ENCODE data around the gene RNF220. TPM values are rescaled to one million over a fixed set of nuclear protein-coding genes. Genes with fewer than 3 reads are reported as not detected.

The RNF220 gene
- total RNA-seq, 1 experiment from 2014 or later = 128 TPM

DNA sequence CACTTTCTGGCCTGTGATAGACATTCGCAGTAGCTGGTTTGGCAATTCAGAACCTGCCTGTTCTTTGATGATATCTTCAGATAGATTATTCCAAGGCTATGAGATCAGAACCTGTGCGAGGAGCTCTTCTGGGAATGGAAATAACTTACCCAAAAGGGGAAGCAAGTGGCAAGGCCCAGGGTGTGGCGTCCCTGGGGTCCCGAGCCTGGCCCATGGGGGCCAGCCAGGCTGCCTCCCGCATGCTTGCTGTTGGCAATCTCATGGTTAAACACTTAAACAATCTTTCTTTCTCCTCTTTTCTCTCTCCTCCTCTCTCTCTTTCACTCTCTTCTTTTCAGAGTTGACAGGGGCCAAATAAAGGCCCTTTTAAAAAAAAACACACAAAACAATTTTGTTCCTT is 108.1 kb downstream of the RNF220 start (continued):
- TF ChIP-seq, protein P1, sequence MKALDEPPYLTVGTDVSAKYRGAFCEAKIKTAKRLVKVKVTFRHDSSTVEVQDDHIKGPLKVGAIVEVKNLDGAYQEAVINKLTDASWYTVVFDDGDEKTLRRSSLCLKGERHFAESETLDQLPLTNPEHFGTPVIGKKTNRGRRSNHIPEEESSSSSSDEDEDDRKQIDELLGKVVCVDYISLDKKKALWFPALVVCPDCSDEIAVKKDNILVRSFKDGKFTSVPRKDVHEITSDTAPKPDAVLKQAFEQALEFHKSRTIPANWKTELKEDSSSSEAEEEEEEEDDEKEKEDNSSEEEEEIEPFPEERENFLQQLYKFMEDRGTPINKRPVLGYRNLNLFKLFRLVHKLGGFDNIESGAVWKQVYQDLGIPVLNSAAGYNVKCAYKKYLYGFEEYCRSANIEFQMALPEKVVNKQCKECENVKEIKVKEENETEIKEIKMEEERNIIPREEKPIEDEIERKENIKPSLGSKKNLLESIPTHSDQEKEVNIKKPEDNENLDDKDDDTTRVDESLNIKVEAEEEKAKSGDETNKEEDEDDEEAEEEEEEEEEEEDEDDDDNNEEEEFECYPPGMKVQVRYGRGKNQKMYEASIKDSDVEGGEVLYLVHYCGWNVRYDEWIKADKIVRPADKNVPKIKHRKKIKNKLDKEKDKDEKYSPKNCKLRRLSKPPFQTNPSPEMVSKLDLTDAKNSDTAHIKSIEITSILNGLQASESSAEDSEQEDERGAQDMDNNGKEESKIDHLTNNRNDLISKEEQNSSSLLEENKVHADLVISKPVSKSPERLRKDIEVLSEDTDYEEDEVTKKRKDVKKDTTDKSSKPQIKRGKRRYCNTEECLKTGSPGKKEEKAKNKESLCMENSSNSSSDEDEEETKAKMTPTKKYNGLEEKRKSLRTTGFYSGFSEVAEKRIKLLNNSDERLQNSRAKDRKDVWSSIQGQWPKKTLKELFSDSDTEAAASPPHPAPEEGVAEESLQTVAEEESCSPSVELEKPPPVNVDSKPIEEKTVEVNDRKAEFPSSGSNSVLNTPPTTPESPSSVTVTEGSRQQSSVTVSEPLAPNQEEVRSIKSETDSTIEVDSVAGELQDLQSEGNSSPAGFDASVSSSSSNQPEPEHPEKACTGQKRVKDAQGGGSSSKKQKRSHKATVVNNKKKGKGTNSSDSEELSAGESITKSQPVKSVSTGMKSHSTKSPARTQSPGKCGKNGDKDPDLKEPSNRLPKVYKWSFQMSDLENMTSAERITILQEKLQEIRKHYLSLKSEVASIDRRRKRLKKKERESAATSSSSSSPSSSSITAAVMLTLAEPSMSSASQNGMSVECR (CRISPR knock-in tag; IDR thresholded peaks at IDR 0.05; ENCODE audit: borderline replicate concordance) = no peak
- no peak for TF ChIP-seq FOXK1 (CRISPR knock-in tag; IDR thresholded peaks at IDR 0.05)
- no peak for TF ChIP-seq CREM (CRISPR knock-in tag; IDR thresholded peaks at IDR 0.05)
- no peak for TF ChIP-seq ETV6 (CRISPR knock-in tag; IDR thresholded peaks at IDR 0.05)
- no peak for TF ChIP-seq RELA (CRISPR knock-in tag; IDR thresholded peaks at IDR 0.05; ENCODE audit: borderline replicate concordance)
- TF ChIP-seq, protein P2, sequence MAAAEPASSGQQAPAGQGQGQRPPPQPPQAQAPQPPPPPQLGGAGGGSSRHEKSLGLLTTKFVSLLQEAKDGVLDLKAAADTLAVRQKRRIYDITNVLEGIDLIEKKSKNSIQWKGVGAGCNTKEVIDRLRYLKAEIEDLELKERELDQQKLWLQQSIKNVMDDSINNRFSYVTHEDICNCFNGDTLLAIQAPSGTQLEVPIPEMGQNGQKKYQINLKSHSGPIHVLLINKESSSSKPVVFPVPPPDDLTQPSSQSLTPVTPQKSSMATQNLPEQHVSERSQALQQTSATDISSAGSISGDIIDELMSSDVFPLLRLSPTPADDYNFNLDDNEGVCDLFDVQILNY (CRISPR knock-in tag; IDR thresholded peaks at IDR 0.05) = no peak
- no peak for TF ChIP-seq NR1H2 (CRISPR knock-in tag; IDR thresholded peaks at IDR 0.05)
- TF ChIP-seq ZNF425 (CRISPR knock-in tag; conservative IDR thresholded peaks at IDR 0.05) = no peak
- TF ChIP-seq ZSCAN18 (CRISPR knock-in tag; IDR thresholded peaks at IDR 0.05) = no peak
- TF ChIP-seq ELF4 (CRISPR knock-in tag; IDR thresholded peaks at IDR 0.05; ENCODE audit: low read depth) = no peak
- TF ChIP-seq, protein P3, sequence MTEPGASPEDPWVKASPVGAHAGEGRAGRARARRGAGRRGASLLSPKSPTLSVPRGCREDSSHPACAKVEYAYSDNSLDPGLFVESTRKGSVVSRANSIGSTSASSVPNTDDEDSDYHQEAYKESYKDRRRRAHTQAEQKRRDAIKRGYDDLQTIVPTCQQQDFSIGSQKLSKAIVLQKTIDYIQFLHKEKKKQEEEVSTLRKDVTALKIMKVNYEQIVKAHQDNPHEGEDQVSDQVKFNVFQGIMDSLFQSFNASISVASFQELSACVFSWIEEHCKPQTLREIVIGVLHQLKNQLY (CRISPR knock-in tag; IDR thresholded peaks at IDR 0.05) = no peak

GRCh38 chr1:44514673-44515072 is 109.6 kb downstream of the RNF220 start:
- Mint-ChIP-seq H3K27me3 (ENCODE audit: low read depth) (no peaks in the 10 kb centered on the region), H3K36me3 (no peaks in the 10 kb centered on the region; the same call in 1 of the 2 replicates), H3K27ac (no peak overlapping the region), H3K4me3 (no peak overlapping the region), H3K9me3 (no peaks in the 10 kb centered on the region), H3K4me1 (peaks cover 42% of the 10 kb centered on the region)
- ChIA-PET CTCF (interaction anchor here (0.7 to 2.7 kb wide), 6 partner anchors 9 to 137 kb away, joined by 3 to 9 read pairs (median 6); no protein-coding TSS in a partner anchor), POLR2A (interaction anchor here (0.6 kb wide), 1 partner anchor 1179 kb away, joined by 3 read pairs; no protein-coding TSS in a partner anchor)
- DNase-seq (ENCODE audit: low spot score) = no peak
- no peak for ATAC-seq
- TF ChIP-seq SOX15 (CRISPR knock-in tag; IDR thresholded peaks at IDR 0.05) = no peak
- TF ChIP-seq, protein P2 (CRISPR knock-in tag; IDR thresholded peaks at IDR 0.05) = no peak
- TF ChIP-seq, protein P4, sequence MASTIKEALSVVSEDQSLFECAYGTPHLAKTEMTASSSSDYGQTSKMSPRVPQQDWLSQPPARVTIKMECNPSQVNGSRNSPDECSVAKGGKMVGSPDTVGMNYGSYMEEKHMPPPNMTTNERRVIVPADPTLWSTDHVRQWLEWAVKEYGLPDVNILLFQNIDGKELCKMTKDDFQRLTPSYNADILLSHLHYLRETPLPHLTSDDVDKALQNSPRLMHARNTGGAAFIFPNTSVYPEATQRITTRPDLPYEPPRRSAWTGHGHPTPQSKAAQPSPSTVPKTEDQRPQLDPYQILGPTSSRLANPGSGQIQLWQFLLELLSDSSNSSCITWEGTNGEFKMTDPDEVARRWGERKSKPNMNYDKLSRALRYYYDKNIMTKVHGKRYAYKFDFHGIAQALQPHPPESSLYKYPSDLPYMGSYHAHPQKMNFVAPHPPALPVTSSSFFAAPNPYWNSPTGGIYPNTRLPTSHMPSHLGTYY (CRISPR knock-in tag; IDR thresholded peaks at IDR 0.05) = no peak
- TF ChIP-seq, protein P5, sequence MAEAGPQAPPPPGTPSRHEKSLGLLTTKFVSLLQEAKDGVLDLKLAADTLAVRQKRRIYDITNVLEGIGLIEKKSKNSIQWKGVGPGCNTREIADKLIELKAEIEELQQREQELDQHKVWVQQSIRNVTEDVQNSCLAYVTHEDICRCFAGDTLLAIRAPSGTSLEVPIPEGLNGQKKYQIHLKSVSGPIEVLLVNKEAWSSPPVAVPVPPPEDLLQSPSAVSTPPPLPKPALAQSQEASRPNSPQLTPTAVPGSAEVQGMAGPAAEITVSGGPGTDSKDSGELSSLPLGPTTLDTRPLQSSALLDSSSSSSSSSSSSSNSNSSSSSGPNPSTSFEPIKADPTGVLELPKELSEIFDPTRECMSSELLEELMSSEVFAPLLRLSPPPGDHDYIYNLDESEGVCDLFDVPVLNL (CRISPR knock-in tag; IDR thresholded peaks at IDR 0.05; ENCODE audit: borderline replicate concordance, low read depth) = no peak
- no peak for TF ChIP-seq ETV6 (CRISPR knock-in tag; IDR thresholded peaks at IDR 0.05)
- TF ChIP-seq JAZF1 (CRISPR knock-in tag; IDR thresholded peaks at IDR 0.05) = no peak
- TF ChIP-seq TEAD4 (CRISPR knock-in tag; IDR thresholded peaks at IDR 0.05) = no peak

Measured in WTC11 (cell line).